HG03460 (cell line): ENCODE results near the gene PRKCD.
"Not testable (repeated sequence)": the region's sequence is repeated elsewhere in the genome, so short reads cannot be mapped to it uniquely, and the experiment has no call there.

ENCODE experiments used
- ATAC-seq: cut with Tn5 transposase; IDR thresholded peaks from one replicate; pipeline ENCODE4 v1.9.1; 2021; ENCODE audit not compliant: unreplicated experiment

PRKCD gene

DNA sequence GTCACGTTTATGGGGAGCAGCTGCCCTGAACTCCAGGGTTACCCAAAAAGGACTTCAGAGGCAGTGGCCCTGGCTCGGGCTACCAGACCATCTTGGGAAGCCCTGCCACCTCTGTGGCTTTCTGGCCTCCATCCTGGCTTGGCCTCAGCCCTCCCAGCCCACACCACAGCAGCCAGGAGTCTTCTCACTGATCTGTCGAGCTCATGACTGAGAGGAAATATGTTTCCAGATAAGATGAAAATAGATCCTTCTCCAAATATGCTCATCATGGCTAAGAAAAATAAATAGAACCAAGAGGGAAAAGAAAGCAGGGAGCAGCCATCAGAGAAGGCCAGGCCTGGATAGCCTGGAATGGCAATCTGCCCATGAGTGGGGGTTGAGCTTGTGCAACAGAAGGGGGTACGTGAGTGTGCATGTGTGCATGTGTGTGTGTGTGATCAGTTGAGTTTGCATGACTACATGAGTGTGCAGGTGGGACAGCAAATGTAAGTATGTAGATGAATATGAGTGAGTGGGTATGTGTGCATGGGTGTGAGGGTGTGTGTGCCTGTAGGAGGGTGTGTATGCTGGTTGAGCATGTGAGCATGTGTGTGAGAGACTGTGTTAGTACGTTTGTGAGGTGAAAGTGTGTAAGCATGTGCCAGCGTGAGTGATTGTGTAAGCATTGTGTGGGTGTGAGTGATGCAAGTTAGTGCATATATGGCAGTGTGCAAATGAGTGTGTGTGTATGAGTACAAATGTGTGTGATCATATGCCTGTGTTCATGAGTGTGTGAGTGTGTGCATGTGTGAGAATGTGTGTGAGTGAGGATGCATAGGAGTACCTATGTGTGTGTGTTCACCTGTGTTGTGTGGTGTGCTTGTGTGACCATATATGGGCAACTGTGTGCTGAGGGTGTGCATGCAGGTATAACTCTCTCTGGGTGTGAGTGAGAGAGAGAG is 20.8 kb upstream of the PRKCD start:
- ATAC-seq, result no peak

- no peak for ATAC-seq
Measured at GRCh38 chr3:53140847-53141845, 19.9 kb upstream of the PRKCD start.

DNA sequence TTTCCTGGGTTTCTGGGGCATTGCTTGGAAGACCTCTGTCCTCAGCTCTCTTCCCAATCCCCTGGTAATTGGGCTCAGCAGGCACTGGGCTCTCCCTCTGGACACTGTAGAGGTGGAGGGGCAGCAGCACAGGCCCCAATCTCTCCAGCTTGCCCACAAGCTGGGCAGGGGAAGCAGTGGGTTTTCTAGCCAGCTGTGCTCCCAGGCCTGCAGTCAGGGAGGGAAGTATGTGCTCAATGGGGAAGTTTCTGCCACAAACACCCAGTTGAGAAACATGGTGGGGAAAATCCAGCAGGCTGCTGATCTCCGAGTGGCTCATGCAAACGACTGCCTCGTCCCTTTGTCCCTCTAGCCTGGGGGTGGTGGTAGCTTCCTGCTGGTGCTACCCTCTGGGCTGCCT is 18.0 kb upstream of the PRKCD start:
- ATAC-seq, result no peak

- no peak for ATAC-seq
Measured at GRCh38 chr3:53144446-53144845, 16.6 kb upstream of the PRKCD start.

DNA sequence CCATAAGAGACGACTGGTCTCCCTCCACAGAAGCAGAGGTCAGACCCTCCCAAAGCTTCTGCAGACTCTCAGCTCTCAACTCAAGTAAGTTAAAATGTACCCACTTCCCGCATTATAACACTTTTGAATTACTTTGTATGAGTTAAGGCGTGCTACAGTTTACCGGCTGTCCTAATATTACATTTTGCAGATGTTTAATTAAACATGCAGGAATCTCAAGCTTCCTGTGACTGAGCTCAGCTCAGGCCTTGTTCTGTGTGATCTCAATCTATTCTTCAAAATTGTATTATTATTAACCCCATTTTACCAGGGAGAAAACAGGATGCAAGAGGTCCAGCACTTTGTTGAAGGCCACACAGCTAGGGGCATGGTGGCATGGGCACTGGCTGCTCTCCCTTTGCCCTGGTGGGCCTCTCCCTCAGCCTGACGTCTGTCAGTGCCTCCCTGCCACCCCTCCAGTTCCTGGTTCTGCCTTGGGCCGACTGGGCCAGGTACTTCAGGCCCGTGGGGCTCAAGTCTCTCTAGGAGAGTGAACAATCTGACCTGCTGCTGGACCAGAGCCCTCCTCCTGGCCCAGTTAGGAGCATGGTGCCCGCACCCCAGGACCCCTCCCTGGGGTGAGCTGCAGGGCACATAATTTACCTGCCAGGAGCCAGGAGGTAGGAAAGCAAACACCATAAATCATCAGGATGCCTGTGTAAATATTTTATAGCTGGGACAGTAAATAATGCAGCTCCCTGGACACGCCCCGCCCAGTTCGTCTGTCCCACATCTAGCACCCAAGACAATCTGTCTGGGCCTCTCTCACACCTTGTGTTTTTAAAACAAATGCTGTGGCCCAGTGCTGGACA is 15.9 kb upstream of the PRKCD start:
- ATAC-seq, result no peak

DNA sequence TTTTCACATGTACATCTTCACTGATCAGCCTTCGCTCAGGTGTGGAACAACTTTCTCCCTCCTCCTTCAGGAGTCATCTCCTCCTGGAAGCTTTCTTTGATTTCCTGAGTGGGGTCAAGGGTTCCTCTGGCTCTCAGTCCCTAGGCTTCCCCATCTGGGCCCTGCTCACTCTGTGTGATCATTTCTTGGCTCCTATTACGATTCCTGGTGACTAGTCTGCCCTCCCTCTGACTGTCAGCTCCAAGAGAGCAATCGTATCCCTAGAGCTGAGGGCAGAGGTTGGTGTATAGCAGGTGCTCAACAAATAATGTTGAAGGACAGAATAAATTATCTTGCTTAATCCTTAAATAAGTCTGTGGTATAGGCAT is 15.3 kb upstream of the PRKCD start:
- ATAC-seq, result no peak

DNA sequence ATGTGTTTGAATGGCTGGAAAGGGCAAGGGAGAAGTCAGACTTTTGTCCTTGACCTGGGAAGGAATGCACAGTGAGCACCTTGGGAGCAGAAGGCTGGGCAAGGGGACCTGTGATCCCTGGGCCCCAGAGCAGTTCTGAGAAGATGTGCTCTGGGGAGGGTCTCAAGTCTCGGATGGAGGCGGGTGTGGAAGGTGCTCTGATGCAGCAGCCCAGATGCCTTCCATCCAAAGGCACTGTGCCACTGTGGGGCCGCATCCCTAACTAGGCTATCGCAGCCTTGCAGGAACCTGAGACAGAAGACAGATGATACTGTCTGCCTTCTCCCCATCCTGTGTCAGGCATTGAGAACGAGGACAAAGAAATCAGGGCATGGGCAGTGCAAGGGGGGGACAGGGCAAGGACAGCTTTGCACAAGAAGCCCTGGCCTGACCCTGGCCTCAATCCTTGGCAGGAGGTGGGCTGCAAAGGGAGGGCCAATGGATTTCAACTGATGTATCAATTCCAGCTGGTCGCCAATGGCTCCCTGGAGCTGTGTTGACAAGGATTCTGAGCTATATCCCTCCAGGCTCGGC is 14.6 kb upstream of the PRKCD start:
- no peak for ATAC-seq

DNA sequence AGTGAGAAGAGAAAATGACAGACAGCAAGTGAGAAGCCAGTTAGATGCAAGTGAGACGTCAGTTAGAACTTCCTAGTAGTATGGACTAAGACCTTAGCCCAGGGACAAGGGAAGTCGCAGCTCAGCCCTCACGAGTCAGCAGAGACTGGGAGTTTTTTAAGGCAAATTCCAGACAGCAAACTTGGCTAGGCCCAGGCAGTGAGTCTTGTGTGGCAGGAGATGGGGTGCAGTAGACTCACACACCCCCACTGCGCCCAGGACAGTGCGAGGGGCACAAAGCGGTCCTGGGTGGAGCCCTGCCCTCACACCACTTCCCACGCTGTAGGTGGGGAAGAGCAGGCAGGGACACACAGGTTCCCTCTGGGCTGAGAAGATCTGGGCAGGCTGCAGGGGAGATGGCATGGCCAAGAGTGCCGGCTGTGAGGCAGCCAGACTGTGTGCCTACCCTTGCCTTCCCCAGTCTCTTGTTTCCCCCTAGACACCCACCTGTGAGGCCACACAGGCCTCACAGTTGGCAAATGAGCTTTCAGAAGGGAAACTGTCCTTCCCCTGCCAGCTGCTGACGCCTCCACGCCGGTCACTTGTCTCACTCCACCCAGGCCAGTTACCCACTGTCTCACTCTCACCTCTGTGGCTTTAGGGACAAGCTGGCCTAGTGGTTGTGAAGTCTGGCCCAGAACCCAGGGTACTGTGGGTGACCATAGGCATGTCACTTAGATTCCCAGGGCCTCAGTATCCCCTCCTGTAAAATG is 13.7 kb upstream of the PRKCD start:
- ATAC-seq, result no peak

DNA sequence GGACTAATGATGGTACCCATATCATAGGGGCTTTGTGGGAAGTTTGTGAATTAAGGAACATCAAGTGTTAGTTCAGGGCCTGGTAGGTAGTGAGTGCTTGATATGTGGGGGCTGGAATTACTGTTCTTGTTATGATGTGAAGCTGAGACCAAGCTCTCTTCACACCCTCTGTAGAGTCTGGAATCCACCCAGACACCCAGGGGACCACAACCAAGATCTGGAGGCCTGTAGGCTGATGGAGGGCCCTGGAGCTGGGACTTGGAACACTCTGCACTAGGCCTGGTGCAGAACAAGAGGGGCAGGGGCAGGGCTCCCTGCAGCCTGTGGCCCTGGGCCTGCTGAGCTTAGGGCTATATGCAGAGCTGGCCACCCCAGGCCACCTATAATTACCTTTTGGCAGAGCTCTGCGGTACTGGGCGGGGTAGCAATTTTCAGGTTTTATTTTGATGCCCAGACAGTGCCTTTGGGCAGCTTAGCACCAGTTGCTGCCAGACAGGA is 13.1 kb upstream of the PRKCD start:
- ATAC-seq, result no peak

- no peak for ATAC-seq
Measured at GRCh38 chr3:53149006-53149690, 11.9 kb upstream of the PRKCD start.

DNA sequence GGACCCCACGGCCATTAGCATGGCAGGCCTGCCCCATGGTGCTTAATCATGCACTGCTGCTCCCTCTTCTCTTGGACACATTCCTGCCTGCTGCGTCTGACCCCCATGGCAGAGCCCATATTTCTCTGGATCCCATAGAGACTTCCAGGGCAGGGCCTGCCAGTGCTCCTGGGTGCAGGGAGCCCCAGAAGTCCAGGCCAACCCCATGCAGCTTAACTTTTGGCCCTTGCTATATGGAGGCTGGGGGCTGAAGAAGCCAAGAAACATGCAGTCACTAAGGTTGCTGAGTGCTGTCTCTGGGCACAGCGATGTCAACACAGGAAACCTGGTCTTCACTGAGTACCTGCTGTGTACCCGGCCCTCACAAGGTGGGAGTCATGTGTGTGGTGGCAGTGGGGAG is 11.3 kb upstream of the PRKCD start:
- ATAC-seq, result no peak

GRCh38 chr3:53150247-53151085 is 10.5 kb upstream of the PRKCD start:
- ATAC-seq, result no peak

DNA sequence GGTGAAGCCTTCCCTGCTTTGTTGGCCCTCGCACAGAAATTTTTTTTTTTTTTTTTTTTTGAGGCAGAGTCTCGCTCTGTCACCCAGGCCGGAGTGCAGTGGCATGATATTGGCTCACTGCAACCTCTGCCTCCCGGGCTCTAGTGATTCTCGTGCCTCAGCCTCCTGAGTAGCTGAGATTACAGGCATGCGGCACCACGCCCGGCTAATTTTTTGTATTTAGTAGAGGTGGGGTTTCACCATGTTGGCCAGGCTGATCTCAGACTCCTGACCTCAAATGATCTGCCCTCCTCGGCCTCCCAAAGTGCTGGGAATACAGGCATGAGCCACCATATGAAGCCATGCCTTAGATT is 9.9 kb upstream of the PRKCD start:
- ATAC-seq, result not testable (repeated sequence)

GRCh38 chr3:53151465-53151864 is 9.5 kb upstream of the PRKCD start:
- no peak for ATAC-seq

DNA sequence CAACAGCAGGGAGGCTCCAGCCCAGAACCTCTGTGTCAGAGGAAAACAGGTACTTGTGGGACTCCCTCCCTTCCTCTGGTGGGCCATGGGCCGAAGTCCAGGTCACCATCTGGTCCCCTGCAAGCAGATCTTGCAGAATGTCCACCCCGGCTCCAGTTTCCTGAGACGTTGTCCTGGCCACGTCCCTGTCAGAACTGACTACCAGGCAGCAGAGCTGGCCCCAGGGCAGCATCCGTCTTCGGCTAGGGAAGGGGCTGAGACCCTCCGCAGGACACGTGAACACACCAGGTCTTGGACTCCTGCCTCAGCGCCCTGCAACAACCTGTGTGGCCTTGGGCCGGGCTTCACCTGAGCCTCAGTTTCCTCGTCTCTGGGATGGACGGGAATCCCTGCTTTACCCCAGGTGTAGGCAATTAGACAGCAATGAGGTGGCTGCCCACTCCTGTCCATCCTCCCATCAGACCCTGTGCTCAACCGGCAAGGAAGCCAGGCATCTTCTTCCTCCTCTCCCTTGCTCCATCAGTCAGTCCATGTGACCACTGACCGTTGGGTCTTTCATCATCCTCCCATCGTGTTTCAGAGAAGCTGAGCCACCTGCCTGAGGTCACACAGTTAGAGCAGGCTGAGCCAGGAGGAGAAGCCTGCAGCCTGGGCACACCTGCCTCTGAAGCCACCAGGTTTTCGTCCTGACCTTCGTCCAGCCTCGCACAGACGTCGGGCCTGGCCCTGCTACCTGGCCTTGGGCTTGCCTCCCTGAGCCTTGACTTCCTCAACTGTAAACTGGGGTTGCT is 8.9 kb upstream of the PRKCD start:
- ATAC-seq, result no peak

DNA sequence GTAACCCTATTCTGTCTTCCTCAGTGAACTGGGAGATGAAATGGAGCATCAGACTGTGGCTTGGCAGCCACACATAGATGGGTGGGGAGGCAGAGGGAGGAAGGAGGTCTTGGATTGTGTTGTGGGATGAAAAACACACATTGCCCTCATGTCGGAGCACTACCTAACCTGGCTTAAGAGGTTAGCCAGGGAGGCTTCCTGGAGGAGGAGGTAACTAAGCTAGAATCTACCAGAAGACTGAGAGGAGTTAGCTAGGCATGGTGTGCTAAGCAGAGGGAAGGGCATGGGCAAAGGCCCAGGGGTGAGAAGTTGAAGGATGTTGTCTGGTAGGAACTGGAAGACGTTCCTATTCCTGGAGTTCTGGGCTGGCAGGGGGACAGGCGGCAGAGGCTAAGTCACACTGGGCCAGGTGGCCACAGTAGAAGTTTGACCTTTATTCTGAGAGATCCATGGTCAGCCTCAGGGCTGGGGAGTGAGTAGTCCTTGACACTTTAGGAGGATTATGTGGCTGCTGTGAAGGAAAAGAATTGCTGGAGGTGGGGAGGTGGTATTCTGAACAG is 7.7 kb upstream of the PRKCD start:
- no peak for ATAC-seq

- ATAC-seq, result no peak
Measured at GRCh38 chr3:53153980-53154379, 7.0 kb upstream of the PRKCD start.
